ENCODE results near the gene CHDH. TPM values are rescaled to one million over a fixed set of nuclear protein-coding genes. Genes with fewer than 3 reads are reported as not detected.

Gene CHDH
- total and polyA plus RNA-seq, 2 experiments from 2014 or later, result 2.3 to 6.6 TPM

GRCh38 chr3:53800041-53800906, 45.9 kb downstream of the CHDH start:
- no peaks in the 10 kb centered on the region for H3F3A ChIP-seq (replicated peaks; ENCODE audit: low read depth)
- H3K27ac ChIP-seq (ENCODE audit: low read depth), result no peak overlapping the region
- no peaks in the 10 kb centered on the region for H3K9me2 ChIP-seq (ENCODE audit: insufficient read depth)
- no peaks in the 10 kb centered on the region for H3K4me1 ChIP-seq (ENCODE audit: insufficient read depth)
- no peak overlapping the region for H2AFZ ChIP-seq
- no peaks in the 10 kb centered on the region for H3K36me3 ChIP-seq (ENCODE audit: insufficient read depth)
- Mint-ChIP-seq H3K27ac (no peak overlapping the region), H3K4me1 (peaks cover 15% of the 10 kb centered on the region), H3K9me3 (no peaks in the 10 kb centered on the region), H3K36me3 (ENCODE audit: low read depth) (no peaks in the 10 kb centered on the region), H3K4me3 (no peak overlapping the region), H3K27me3 (ENCODE audit: insufficient read depth, low read depth, poor library complexity) (peaks cover 3% of the 10 kb centered on the region)
- no peaks in the 10 kb centered on the region for H3K79me2 ChIP-seq (replicated peaks; ENCODE audit: insufficient read depth)
- no peaks in the 10 kb centered on the region for H3K27me3 ChIP-seq (ENCODE audit: insufficient read depth)
- no peak for ATAC-seq
- TF ChIP-seq JUNB (IDR thresholded peaks at IDR 0.05; ENCODE audit: unreplicated experiment) (no peak), ZNF114 (CRISPR knock-in tag; IDR thresholded peaks at IDR 0.05) (no peak), ZNF462 (CRISPR knock-in tag; IDR thresholded peaks at IDR 0.05) (no peak), EZH2 (IDR thresholded peaks at IDR 0.05; ENCODE audit: low read depth, unreplicated experiment) (no peak), NANOG (IDR thresholded peaks at IDR 0.05; ENCODE audit: borderline replicate concordance) (no peak), ZNF331 (CRISPR knock-in tag; IDR thresholded peaks at IDR 0.05; ENCODE audit: low read depth) (no peak), CREB1 (CRISPR knock-in tag; IDR thresholded peaks at IDR 0.05; ENCODE audit: low read depth) (no peak), EZH2phosphoT487 (IDR thresholded peaks at IDR 0.05; ENCODE audit: unreplicated experiment) (no peak)
- TF ChIP-seq, protein P1, sequence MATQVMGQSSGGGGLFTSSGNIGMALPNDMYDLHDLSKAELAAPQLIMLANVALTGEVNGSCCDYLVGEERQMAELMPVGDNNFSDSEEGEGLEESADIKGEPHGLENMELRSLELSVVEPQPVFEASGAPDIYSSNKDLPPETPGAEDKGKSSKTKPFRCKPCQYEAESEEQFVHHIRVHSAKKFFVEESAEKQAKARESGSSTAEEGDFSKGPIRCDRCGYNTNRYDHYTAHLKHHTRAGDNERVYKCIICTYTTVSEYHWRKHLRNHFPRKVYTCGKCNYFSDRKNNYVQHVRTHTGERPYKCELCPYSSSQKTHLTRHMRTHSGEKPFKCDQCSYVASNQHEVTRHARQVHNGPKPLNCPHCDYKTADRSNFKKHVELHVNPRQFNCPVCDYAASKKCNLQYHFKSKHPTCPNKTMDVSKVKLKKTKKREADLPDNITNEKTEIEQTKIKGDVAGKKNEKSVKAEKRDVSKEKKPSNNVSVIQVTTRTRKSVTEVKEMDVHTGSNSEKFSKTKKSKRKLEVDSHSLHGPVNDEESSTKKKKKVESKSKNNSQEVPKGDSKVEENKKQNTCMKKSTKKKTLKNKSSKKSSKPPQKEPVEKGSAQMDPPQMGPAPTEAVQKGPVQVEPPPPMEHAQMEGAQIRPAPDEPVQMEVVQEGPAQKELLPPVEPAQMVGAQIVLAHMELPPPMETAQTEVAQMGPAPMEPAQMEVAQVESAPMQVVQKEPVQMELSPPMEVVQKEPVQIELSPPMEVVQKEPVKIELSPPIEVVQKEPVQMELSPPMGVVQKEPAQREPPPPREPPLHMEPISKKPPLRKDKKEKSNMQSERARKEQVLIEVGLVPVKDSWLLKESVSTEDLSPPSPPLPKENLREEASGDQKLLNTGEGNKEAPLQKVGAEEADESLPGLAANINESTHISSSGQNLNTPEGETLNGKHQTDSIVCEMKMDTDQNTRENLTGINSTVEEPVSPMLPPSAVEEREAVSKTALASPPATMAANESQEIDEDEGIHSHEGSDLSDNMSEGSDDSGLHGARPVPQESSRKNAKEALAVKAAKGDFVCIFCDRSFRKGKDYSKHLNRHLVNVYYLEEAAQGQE (IDR thresholded peaks at IDR 0.05; ENCODE audit: unreplicated experiment), result no peak
- H3K4me2 ChIP-seq, result no peak overlapping the region
- DNase-seq (ENCODE audit: low spot score), result no peak
- no peak overlapping the region for H3K4me3 ChIP-seq
- no peaks in the 10 kb centered on the region for H4K20me1 ChIP-seq (replicated peaks; ENCODE audit: insufficient read depth)
